ENCODE results near the gene LRRC15.

Gene LRRC15

GRCh38 chr3:194355379-194355778 is 14.2 kb downstream of the LRRC15 start:
- Mint-ChIP-seq H3K27me3 (peaks cover 31% of the 10 kb centered on the region), H3K27ac (no peak overlapping the region), H3K36me3 (no peaks in the 10 kb centered on the region), H3K4me3 (no peak overlapping the region), H3K4me1 (no peaks in the 10 kb centered on the region), H3K9me3 (no peaks in the 10 kb centered on the region)
- ATAC-seq, result no peak

- Mint-ChIP-seq H3K36me3 (no peaks in the 10 kb centered on the region), H3K27ac (no peak overlapping the region), H3K27me3 (peaks cover 21% of the 10 kb centered on the region), H3K4me3 (no peak overlapping the region), H3K4me1 (no peaks in the 10 kb centered on the region), H3K9me3 (no peaks in the 10 kb centered on the region)
- ATAC-seq, result no peak
These were observed 15.2 kb downstream of the LRRC15 start for GRCh38 chr3:194354315-194354714.

DNA sequence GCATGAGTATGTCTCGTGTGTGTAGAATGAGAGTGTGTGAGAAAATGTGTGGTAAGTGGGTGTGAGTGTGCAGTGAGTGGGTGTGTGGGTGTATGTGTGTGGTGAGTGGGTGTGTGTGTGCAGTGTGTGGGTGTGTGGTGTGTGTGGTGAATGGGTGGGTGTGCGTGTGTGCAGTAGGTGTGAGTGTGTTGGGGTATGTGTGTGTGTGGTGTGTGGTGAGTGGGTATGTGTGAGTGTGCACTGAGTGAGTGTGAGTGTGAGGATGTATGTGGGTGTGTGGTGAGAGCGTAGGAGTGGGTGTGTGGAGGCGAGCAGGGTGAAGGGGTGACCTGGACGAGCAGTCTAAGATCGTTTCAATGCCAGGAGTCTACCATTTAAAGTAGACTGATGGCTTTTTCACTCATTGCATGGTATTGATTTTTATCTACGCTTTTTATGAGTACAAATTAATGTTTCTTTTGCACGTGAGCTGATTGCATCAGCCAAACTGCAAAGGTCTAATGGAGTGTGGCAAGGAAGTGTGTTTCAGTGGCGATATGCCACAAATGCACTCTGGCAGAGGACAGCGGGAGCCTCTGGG is 16.8 kb downstream of the LRRC15 start:
- Mint-ChIP-seq H3K4me1 (no peaks in the 10 kb centered on the region), H3K36me3 (no peaks in the 10 kb centered on the region), H3K27ac (no peak overlapping the region), H3K4me3 (no peak overlapping the region), H3K9me3 (no peaks in the 10 kb centered on the region), H3K27me3 (peaks cover 8% of the 10 kb centered on the region)
- ATAC-seq, result no peak

DNA sequence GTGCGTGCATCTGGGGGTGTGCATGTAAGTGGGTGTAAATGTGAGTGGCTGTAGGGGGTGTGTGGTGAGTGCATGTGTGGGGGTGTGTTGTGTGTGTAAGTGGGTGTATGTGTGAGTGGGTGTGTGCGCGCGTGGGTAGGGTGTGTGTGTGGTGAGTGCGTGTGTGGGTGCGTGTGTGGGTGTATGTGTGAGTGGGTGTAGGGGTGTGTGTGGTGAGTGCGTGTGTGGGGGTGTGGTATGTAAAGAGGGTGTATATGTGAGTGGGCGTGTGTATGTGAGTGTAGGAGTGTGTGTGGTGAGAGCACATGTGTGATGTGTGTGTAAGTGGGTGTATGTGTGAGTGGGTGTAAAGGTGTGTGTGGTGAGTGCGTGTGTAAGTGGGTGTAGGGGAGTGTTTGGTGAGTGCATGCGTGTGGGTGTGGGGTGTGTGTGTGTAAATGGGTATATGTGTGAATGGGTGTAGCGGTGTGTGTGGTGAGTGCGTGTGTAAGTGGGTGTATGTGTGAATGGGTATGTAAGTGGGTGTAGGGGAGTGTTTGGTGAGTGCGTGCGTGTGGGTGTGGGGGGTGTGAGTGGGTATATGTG is 17.5 kb downstream of the LRRC15 start:
- Mint-ChIP-seq H3K4me3 (no peak overlapping the region), H3K27me3 (peaks cover 4% of the 10 kb centered on the region), H3K4me1 (no peaks in the 10 kb centered on the region), H3K36me3 (no peaks in the 10 kb centered on the region), H3K27ac (no peak overlapping the region), H3K9me3 (no peaks in the 10 kb centered on the region)
- peak; percentile 18 for ATAC-seq

DNA sequence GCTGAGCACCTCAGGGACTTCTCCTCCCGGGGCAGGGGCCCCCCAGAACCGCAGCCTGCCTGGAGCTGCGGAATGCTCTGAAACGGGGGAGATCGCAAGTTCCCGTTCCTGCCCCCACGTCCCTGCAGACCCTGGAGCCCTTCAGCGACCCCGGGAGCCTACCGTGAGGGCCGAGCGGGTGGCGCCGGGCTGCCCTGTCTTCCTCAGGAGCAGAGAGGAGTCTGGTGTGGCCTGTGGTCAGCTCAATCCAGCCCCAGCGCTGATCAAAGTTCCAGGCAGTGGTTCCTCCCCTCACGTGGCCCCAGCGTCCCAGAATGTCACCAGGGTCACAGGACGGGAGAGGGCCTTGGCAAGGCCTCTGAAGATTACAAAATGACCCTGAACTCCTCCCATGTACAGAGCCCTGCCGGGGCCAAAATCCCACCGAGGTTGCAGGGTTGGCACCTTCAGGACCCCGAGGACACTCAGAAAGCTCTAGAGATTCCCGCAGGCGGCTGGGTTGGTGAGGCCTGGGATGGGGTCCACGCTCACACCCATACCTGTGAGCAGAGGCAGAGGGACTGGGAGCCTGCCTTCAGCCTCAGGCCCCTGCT is 18.4 kb downstream of the LRRC15 start, which contains the start of gene CPN2:
TSS of gene CPN2 (minus strand) at position 249 of the 593 bp plus-strand sequence. CDS start 8,626 bp downstream, outside the sequence.
- peaks cover 7% of the 10 kb centered on the region for H3K27me3 Mint-ChIP-seq
- H3K36me3 Mint-ChIP-seq, result no peaks in the 10 kb centered on the region
- H3K4me1 Mint-ChIP-seq, result no peaks in the 10 kb centered on the region
- no peaks in the 10 kb centered on the region for H3K9me3 Mint-ChIP-seq
- H3K27ac Mint-ChIP-seq, result no peak within 1 kb of the TSS
- no peak within 1 kb of the TSS for H3K4me3 Mint-ChIP-seq
- no peak for ATAC-seq

- no peaks in the 10 kb centered on the region for H3K36me3 Mint-ChIP-seq
- no peak overlapping the region for H3K27ac Mint-ChIP-seq
- no peak for ATAC-seq
- H3K4me3 Mint-ChIP-seq, result no peak overlapping the region
- peaks cover 12% of the 10 kb centered on the region for H3K27me3 Mint-ChIP-seq
- H3K9me3 Mint-ChIP-seq, result no peaks in the 10 kb centered on the region
- H3K4me1 Mint-ChIP-seq, result no peaks in the 10 kb centered on the region
These were observed 18.8 kb downstream of the LRRC15 start for GRCh38 chr3:194350726-194351071.

DNA sequence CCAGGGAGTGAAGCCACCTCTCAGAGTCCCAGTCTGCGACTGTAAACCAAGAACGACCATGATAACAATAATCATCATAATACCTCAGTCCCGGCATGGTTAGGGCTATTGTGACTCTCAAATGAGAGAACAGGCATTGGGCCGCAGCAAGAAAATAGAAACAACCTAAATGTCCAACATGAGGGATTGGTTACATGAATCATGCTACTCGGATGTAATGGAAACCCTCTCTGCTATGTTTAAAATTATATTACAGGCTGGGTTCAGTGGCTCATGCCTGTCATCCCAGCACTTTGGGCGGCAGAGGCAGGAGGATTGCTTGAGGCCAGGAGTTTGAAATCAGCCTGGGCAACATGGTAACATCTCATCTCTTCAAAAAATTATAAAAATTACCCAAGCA is 21.2 kb downstream of the LRRC15 start:
- Mint-ChIP-seq H3K36me3 (no peaks in the 10 kb centered on the region), H3K4me3 (no peak overlapping the region), H3K9me3 (no peaks in the 10 kb centered on the region), H3K27ac (no peak overlapping the region), H3K27me3 (peaks cover 27% of the 10 kb centered on the region), H3K4me1 (peaks cover 6% of the 10 kb centered on the region)
- ATAC-seq, result no peak

DNA sequence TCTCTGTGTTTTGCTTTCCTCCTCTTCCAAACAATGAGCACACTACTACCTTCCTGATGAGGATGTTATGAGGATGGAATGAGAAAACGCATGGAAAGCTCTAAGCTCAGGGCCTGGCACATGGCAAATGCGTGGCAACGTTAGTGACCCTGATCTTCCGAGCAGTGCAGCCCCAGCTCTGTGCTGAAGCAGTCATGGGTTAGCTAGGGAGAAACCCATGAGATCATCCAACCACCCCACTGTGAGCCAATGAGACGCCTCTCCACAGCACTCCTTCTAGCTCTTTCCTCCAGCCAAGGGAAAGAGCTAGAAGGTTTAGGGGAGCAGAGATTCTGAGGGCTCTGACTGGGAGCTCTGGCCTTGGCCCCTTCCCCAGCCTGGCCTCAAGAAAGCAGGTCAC is 22.9 kb downstream of the LRRC15 start:
- Mint-ChIP-seq H3K9me3 (no peaks in the 10 kb centered on the region), H3K4me1 (peaks cover 6% of the 10 kb centered on the region), H3K4me3 (no peak overlapping the region), H3K27me3 (peaks cover 42% of the 10 kb centered on the region), H3K36me3 (no peaks in the 10 kb centered on the region), H3K27ac (no peak overlapping the region)
- ATAC-seq, result no peak

DNA sequence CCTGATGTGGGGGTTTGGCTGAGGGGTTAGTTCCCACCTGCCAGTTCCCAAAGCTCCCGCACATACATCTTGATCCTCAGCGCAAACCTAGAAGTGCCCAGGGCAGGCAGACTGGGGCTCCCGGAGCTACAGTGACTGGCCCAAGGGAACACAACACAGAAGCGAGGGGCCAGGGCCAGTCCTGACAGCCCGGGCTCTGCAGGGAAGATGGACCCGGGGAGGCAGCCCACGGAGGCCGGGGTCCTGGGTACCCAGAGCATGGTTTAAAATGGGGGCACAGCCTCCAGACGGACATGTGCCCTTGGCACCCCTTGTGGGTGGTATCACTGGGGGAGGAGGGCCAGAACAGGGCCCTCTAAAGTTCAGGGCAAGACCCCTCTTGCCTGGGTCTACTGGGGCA is 23.5 kb downstream of the LRRC15 start:
- H3K4me1 Mint-ChIP-seq, result peaks cover 6% of the 10 kb centered on the region
- H3K27ac Mint-ChIP-seq, result no peak overlapping the region
- no peaks in the 10 kb centered on the region for H3K36me3 Mint-ChIP-seq
- H3K27me3 Mint-ChIP-seq, result peaks cover 47% of the 10 kb centered on the region
- no peak overlapping the region for H3K4me3 Mint-ChIP-seq
- no peak for ATAC-seq
- no peaks in the 10 kb centered on the region for H3K9me3 Mint-ChIP-seq

DNA sequence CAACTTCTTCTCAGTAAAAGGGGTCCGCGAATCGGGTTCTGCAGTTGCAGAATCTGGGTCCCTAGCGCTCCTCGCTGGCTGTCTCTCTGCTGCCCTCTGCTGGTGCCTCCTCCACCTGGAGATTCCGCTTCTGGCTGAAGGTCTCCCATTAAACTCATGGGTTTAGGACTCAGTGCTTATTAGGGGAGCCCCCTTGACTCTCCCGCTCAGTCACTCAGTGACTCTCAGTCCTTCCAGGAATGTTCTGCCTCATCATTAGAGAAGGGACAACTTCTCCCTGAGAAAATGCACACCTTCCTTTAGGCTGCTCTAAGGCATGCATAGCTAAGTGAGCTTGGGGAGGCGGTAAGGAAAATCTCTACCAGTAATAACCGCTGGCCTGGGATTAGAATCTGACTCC is 25.5 kb downstream of the LRRC15 start:
- H3K27ac Mint-ChIP-seq, result no peak overlapping the region
- no peaks in the 10 kb centered on the region for H3K36me3 Mint-ChIP-seq
- peaks cover 48% of the 10 kb centered on the region for H3K27me3 Mint-ChIP-seq
- no peaks in the 10 kb centered on the region for H3K9me3 Mint-ChIP-seq
- peaks cover 6% of the 10 kb centered on the region for H3K4me1 Mint-ChIP-seq
- no peak overlapping the region for H3K4me3 Mint-ChIP-seq
- peak; percentile 62 for ATAC-seq

- Mint-ChIP-seq H3K9me3 (no peaks in the 10 kb centered on the region), H3K4me1 (peaks cover 6% of the 10 kb centered on the region), H3K36me3 (no peaks in the 10 kb centered on the region), H3K27me3 (peaks cover 48% of the 10 kb centered on the region), H3K4me3 (no peak overlapping the region), H3K27ac (no peak overlapping the region)
- ATAC-seq, result no peak
These were observed 26.0 kb downstream of the LRRC15 start for GRCh38 chr3:194343561-194343893.

DNA sequence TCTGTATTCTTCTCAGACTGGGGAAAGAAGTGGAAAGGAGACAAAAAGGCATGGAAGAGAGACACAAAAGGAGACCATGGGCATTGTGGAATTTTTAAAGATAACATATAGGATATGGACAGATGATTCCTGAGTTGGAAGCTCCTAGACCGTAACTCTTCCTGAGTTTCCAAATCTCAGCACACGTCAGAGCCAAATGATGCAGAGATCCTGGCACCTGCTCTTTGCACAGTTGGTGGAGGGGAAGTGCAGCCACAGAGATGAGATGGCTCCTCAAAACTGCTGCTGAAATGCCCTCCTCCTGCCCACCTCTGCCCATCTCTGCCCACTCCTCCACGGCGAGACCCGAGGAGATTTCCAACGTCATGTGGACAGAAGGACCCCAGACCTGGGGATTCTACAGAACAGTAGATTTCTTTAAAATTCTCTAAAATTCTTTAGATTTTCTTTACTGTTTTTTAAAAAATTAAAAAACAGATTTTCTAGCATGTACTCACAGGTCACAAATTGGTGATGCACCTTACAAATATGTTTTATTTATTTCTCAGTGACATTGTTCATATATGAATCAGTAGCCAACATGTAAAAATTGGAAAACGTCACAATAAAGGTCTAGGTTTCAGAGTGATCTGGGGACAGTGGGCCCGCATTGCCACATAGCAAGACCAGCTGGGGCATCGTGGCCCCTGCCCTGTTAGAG is 26.5 kb downstream of the LRRC15 start:
- H3K36me3 Mint-ChIP-seq, result no peaks in the 10 kb centered on the region
- no peak overlapping the region for H3K27ac Mint-ChIP-seq
- peaks cover 48% of the 10 kb centered on the region for H3K27me3 Mint-ChIP-seq
- H3K9me3 Mint-ChIP-seq, result no peaks in the 10 kb centered on the region
- ATAC-seq, result no peak
- H3K4me1 Mint-ChIP-seq, result peaks cover 6% of the 10 kb centered on the region
- H3K4me3 Mint-ChIP-seq, result no peak overlapping the region

GRCh38 chr3:194340757-194341400 is 28.7 kb downstream of the LRRC15 start:
- Mint-ChIP-seq H3K27me3 (peaks cover 53% of the 10 kb centered on the region), H3K9me3 (no peaks in the 10 kb centered on the region), H3K27ac (no peak overlapping the region)

DNA sequence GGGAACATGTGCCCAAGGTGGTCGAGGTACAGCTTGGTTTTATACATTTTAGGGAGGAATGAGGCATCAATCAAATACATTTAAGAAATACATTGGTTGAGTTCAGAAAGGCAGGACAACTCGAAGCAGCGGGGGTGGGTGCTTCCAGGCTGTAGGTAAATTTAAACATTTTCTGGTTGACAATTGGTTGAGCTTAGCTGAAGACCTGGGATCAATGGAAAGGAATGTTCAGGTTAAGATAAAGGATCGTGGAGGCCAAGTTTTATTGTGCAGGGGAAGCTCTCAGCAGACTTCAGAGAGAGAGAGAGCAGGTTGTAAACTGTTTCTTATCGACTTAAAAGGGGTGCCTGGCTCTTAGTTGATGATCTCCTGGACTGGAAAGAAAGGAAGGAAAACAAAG is 29.7 kb downstream of the LRRC15 start:
- peaks cover 52% of the 10 kb centered on the region for H3K27me3 Mint-ChIP-seq

More at GRCh38 chr3:194340757-194341400, 28.7 kb downstream of the LRRC15 start:
- Mint-ChIP-seq H3K4me3 (no peak overlapping the region), H3K36me3 (no peaks in the 10 kb centered on the region), H3K4me1 (peaks cover 6% of the 10 kb centered on the region)
- ATAC-seq, result no peak

GRCh38 chr3:194339356-194339755 is 30.2 kb downstream of the LRRC15 start:
- no peaks in the 10 kb centered on the region for H3K9me3 Mint-ChIP-seq
- no peak for ATAC-seq
- H3K4me3 Mint-ChIP-seq, result no peak overlapping the region
- H3K27me3 Mint-ChIP-seq, result peaks cover 52% of the 10 kb centered on the region
- H3K36me3 Mint-ChIP-seq, result no peaks in the 10 kb centered on the region
- peaks cover 6% of the 10 kb centered on the region for H3K4me1 Mint-ChIP-seq
- H3K27ac Mint-ChIP-seq, result no peak overlapping the region

More for the DNA sequence above, 29.7 kb downstream of the LRRC15 start:
- Mint-ChIP-seq H3K4me3 (no peak overlapping the region), H3K36me3 (no peaks in the 10 kb centered on the region), H3K27ac (no peak overlapping the region), H3K4me1 (peaks cover 6% of the 10 kb centered on the region), H3K9me3 (no peaks in the 10 kb centered on the region)
- no peak for ATAC-seq

All from stimulated activated memory B cell treated with anti-CD40 and anti-IgM and Interleukin-4, amounts not matched to agents 10 μg/mL and 1 μg/mL and 100 μg/mL, for 72 hours (primary cell).